ENCODE measurements around the gene THUMPD1.
"Not testable (repeated sequence)": the region's sequence is repeated elsewhere in the genome, so short reads cannot be mapped to it uniquely, and the experiment has no call there.

Gene THUMPD1

GRCh38 chr16:20747030-20747816, 5.6 kb upstream of the THUMPD1 start:
- no peak for DNase-seq (ENCODE audit: low read depth)

- DNase-seq (ENCODE audit: low read depth) = no peak
Observed at GRCh38 chr16:20746461-20746860, 4.8 kb upstream of the THUMPD1 start.

- DNase-seq (ENCODE audit: low read depth) = no peak
Observed at GRCh38 chr16:20744922-20745440, 3.4 kb upstream of the THUMPD1 start.

GRCh38 chr16:20743591-20743990, 2.0 kb upstream of the THUMPD1 start:
- no peak for DNase-seq (ENCODE audit: low read depth)

- peak; percentile 89 for DNase-seq (ENCODE audit: low read depth)
Observed at GRCh38 chr16:20740901-20741521, 607 bp downstream of the THUMPD1 start.

- no peak for DNase-seq (ENCODE audit: low read depth)
Observed at GRCh38 chr16:20740007-20740883, 1.4 kb downstream of the THUMPD1 start.

- no peak for DNase-seq (ENCODE audit: low read depth)
Observed at GRCh38 chr16:20735490-20735889, 6.1 kb downstream of the THUMPD1 start.

- DNase-seq (ENCODE audit: low read depth) = no peak
Observed at GRCh38 chr16:20734782-20735181, 6.8 kb downstream of the THUMPD1 start.

GRCh38 chr16:20734056-20734455, 7.6 kb downstream of the THUMPD1 start:
- DNase-seq (ENCODE audit: low read depth) = no peak

GRCh38 chr16:20729141-20729540, 12.5 kb downstream of the THUMPD1 start:
- DNase-seq (ENCODE audit: low read depth) = no peak

GRCh38 chr16:20727181-20727580, 14.4 kb downstream of the THUMPD1 start:
- no peak for DNase-seq (ENCODE audit: low read depth)

GRCh38 chr16:20726661-20727060, 15.0 kb downstream of the THUMPD1 start:
- no peak for DNase-seq (ENCODE audit: low read depth)

GRCh38 chr16:20720251-20720650, 21.4 kb downstream of the THUMPD1 start:
- DNase-seq (ENCODE audit: low read depth) = no peak

GRCh38 chr16:20717718-20718117, 23.9 kb downstream of the THUMPD1 start:
- DNase-seq (ENCODE audit: low read depth) = not testable (repeated sequence)

GRCh38 chr16:20711277-20711911, 30.2 kb downstream of the THUMPD1 start:
- no peak for DNase-seq (ENCODE audit: low read depth)

GRCh38 chr16:20708129-20708528, 33.5 kb downstream of the THUMPD1 start:
- not testable (repeated sequence) for DNase-seq (ENCODE audit: low read depth)

GRCh38 chr16:20707461-20707860, 34.2 kb downstream of the THUMPD1 start:
- DNase-seq (ENCODE audit: low read depth) = no peak

GRCh38 chr16:20705972-20706371, 35.6 kb downstream of the THUMPD1 start:
- DNase-seq (ENCODE audit: low read depth) = not testable (repeated sequence)

- DNase-seq (ENCODE audit: low read depth) = no peak
Observed at GRCh38 chr16:20704281-20704680, 37.3 kb downstream of the THUMPD1 start.

GRCh38 chr16:20701692-20702091, 39.9 kb downstream of the THUMPD1 start:
- not testable (repeated sequence) for DNase-seq (ENCODE audit: low read depth)

- no peak for DNase-seq (ENCODE audit: low read depth)
Observed at GRCh38 chr16:20696618-20697017, 45.0 kb downstream of the THUMPD1 start.

GRCh38 chr16:20695024-20695423, 46.6 kb downstream of the THUMPD1 start:
- DNase-seq (ENCODE audit: low read depth) = no peak
